Astrocyte of the cerebellum (primary cell): ENCODE measurements around the gene HSPB2.
"Not testable (repeated sequence)": the region's sequence is repeated elsewhere in the genome, so short reads cannot be mapped to it uniquely, and the experiment has no call there.

Experiments used
- DNase-seq: peaks from one replicate; pipeline ENCODE4 v3.0.0-alpha.2; 2011; ENCODE audit warnings: low read depth
- H3K4me3 ChIP-seq: 2 replicates; pipeline ENCODE4 v1.5.1; 2011; ENCODE audit warnings: mild to moderate bottlenecking, low read depth, low read length, moderate library complexity
- in situ Hi-C: cut with HindIII; loops from 2 replicates; pipeline ENCODE4 v1.10.0; 2017; ENCODE audit warnings: low sequenced_read_pairs
- TF ChIP-seq, protein P1 (sequence below): IDR thresholded peaks from 2 replicates; pipeline ENCODE4 v1.5.1; 2012; ENCODE audit warnings: low read length, low read depth, moderate library complexity, mild to moderate bottlenecking; ENCODE audit errors: missing control alignments

Gene HSPB2

DNA sequence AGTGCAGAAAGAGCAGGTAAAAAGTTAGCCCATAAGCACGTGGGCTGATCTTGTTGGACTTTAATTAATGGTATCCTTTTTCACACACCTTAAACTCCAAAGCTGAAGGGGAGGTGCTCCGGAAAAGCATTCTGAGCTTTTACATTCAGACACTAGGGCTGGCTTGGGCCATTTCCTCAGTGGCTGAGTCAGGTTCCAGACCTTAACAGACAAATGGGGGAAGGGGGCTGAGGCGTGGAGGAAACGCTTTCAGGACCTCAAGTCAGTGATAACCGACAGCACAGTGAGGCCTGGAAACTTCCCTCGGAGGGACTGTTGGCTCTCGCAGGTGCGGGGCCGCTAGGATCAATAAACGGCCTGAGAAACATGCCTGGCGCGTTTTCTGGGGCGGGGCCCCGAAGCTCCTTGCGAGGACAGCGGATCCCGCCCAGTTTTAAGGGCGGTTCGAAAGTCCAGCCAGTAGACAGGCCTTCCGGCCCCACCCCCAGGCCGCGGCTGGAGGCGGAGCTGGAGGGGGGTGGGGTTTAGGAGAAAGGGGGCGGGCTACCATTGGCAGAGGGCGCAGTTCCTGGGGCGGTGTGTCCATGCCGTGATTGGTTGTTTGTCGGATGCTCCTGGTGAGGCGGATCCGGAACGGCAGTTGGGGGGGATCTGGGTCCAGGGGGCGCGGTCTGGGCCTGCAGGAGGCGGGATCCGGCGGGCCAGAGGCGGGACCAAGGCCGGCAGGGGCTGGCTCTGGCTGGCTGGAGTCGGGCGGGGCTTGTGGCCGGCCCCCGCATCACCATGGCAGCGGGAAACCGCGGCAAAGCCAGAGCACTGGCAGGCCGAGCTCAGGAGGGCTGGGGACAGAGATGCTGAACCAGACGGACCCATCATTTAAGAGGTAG is 14.2 kb downstream of the HSPB2 start:
- TF ChIP-seq, protein P1, sequence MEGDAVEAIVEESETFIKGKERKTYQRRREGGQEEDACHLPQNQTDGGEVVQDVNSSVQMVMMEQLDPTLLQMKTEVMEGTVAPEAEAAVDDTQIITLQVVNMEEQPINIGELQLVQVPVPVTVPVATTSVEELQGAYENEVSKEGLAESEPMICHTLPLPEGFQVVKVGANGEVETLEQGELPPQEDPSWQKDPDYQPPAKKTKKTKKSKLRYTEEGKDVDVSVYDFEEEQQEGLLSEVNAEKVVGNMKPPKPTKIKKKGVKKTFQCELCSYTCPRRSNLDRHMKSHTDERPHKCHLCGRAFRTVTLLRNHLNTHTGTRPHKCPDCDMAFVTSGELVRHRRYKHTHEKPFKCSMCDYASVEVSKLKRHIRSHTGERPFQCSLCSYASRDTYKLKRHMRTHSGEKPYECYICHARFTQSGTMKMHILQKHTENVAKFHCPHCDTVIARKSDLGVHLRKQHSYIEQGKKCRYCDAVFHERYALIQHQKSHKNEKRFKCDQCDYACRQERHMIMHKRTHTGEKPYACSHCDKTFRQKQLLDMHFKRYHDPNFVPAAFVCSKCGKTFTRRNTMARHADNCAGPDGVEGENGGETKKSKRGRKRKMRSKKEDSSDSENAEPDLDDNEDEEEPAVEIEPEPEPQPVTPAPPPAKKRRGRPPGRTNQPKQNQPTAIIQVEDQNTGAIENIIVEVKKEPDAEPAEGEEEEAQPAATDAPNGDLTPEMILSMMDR, result no peak
- in situ Hi-C loops, result no loop called here
- peak overlapping the region; percentile 39 for H3K4me3 ChIP-seq
- peak; percentile 92 for DNase-seq

DNA sequence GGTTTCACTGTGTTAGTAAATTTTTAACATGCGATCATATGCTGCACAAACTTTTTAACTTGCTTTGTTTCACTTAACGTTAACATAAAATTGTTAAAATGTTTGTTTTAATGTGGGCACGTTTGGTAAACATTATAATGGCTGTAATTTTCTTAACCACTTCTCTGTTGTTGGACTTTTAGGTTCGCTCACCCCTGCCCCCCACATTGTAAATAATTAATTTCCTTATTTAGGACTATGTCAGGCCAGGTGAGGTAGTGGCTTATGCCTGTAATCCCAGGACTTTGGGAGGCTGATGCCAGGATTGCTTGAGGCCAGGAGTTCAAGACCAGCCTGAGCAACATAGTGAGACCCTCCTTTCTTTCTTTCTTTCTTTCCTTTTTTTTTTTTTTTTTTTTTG is 17.9 kb downstream of the HSPB2 start:
- in situ Hi-C loops, result no loop called here
- TF ChIP-seq, protein P1, result no peak
- H3K4me3 ChIP-seq, result no peak overlapping the region
- no peak for DNase-seq

DNA sequence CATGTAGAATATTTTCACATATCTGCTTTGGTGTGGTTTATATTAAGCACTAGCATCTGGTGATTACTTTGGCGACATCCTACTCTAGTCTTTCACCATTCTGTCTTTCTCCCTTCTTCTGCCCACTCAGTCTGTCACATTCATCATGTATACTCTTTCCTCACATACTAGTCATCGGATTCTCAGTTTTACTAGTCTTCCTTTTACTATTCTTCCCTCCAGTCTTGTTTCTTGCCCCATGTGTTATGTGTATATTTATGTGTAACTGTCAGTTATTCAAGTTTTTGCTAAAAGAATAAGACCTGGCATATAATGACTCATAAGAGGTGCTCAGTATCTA is 20.0 kb downstream of the HSPB2 start:
- DNase-seq, result no peak
- in situ Hi-C loops, result no loop called here
- TF ChIP-seq, protein P1, result no peak
- no peak overlapping the region for H3K4me3 ChIP-seq

DNA sequence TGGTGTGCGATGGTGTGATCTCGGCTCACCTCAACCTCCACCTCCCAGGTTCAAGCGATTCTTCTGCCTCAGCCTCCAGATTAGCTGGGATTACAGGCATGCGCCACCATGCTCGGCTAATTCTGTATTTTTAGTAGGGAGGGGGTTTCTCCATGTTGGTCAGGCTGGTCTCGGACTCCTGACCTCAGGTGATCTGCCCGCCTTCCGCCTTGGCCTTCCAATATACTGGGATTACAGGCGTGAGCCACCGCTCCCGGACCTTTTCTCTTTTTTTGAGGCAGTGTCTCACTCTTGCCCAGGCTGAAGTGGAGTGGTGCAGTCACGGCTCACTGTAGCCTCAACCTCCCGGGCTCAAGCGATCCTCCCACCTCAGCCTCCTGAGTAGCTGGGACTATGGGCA is 20.6 kb downstream of the HSPB2 start:
- H3K4me3 ChIP-seq, DNase-seq, in situ Hi-C loops: not testable (repeated sequence)

DNA sequence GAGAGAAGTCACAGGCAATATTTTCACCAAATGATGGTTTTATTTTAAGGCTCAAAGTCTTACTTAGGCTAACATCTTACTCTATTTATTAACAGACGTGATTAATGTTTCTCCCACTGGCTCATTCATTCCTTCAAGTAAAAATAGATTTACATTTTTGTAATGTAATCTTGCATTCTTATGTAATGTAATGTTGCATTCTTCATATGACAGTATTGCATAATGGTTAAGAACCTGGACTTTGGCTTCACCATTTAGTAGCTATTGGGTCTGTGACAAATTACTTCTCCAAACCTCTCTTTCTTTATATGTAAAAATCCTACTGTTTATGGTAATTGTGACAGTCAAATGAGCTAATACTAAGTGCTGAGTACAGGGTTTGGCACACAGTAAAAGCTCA is 21.3 kb downstream of the HSPB2 start:
- TF ChIP-seq, protein P1, result no peak
- H3K4me3 ChIP-seq, result no peak overlapping the region
- DNase-seq, result no peak
- in situ Hi-C loops, result no loop called here

DNA sequence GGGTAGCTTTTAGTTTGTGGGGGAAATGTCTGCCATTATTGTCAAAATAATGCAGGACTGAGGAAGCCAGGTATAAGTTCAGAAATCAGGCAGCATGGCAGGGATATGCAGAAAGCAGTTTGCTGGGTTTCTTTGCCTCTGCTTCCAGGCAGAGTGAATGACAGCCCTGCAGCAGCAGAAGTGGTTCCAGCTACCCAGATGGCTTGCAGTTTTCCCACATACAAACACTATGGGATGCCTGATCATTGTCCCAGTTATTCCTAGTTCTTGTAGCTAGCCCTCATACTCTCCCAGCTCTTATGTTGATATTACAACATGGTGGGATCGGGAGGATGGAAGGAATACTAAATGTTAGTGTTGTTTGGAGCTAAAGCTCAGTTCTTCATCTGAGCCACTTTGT is 21.8 kb downstream of the HSPB2 start:
- TF ChIP-seq, protein P1, result no peak
- in situ Hi-C loops, result no loop called here
- H3K4me3 ChIP-seq, result no peak overlapping the region
- no peak for DNase-seq

DNA sequence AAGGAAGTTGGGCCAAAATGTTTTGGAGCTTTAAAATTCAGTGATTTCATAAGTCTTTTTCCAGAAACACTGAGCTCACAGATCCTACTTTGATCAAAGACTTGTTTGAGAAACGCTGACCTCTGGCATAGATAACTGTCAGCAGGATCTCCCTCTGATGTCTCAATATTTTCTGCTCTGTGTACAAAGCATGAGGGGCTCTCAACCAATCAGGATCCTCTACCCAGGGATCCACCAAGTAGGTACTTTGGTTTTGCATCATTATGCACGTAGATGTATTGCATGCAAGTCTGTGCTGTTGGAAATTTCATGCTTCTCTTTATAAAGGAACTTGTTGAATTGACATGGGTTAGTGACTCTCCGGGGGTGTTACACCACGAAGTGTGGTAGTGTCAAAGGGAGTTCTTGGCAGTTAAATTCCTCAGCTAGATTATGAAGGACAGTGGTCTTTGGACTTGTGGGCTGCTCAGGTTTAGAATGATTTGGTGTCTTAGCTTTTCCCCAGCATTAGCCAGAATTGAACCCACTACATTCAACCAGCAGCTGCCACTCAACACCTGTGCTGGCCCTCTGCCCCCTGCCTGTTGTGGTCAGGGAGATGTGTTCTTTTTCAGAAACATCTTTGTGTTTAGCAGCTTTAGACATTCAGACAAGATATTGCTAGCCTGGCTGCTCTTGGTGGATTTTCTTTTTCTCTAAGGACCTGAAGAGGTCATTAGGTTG is 22.9 kb downstream of the HSPB2 start:
- DNase-seq, result no peak
- no peak overlapping the region for H3K4me3 ChIP-seq
- in situ Hi-C loops, result no loop called here
- TF ChIP-seq, protein P1, result no peak
